Mucosa of descending colon (tissue), 3 donors: ENCODE measurements around the gene KRTAP10-2. TPM values are rescaled to one million over a fixed set of nuclear protein-coding genes. Genes with fewer than 3 reads are reported as not detected.
"Not testable (repeated sequence)": the region's sequence is repeated elsewhere in the genome, so short reads cannot be mapped to it uniquely, and the experiment has no call there.

Experiments used
- ATAC-seq: fragments of 200-7000 bp; cut with Tn5 transposase; one replicate; pipeline ENCODE4 v1.9.1; 2020; ENCODE audit warnings: mild to moderate bottlenecking, moderate library complexity
- DNase-seq, 3 donors: peaks; one replicate each; pipeline ENCODE4 v3.0.0-alpha.2; 2020
- H3K36me3 ChIP-seq: fragments of 200-600 bp; one replicate; pipeline ENCODE4 v1.8.0; 2021; ENCODE audit warnings: low read depth, mild to moderate bottlenecking
- H3K4me1 ChIP-seq: fragments of 200-600 bp; one replicate; pipeline ENCODE4 v1.8.0; 2021; ENCODE audit warnings: low read depth, mild to moderate bottlenecking
- H3K4me3 ChIP-seq: fragments of 200-600 bp; one replicate; pipeline ENCODE4 v1.8.0; 2021; ENCODE audit warnings: mild to moderate bottlenecking
- H3K9me3 ChIP-seq: fragments of 200-600 bp; one replicate; pipeline ENCODE4 v1.8.0; 2021; ENCODE audit warnings: mild to moderate bottlenecking
- CTCF ChIP-seq: fragments of 200-600 bp; IDR thresholded peaks from one replicate; pipeline ENCODE4 v1.8.0; 2022; ENCODE audit warnings: antibody characterized with exemption, mild to moderate bottlenecking
- intact Hi-C, 2 donors: fragments of 100-400 bp; cut with DNase I in 1 of 2; cut with micrococcal nuclease in 1 of 2; formaldehyde crosslinking; loops; one replicate each; pipeline versions ENCODE4 v1.11.0 to v1.11.1; 2022; cut with DNase I, micrococcal nuclease
- long read RNA-seq, 2 donors: library from polyadenylated mRNA; unstranded; transcript quantifications; one replicate each; pipeline ENCODE4 v2.0.0, GENCODE V29; 2019 to 2021
- total RNA-seq, 3 donors: library from RNA; stranded (reverse); fragmentation: NEBNext Ultra II Directional in 2 of 3; extraction: Animal tissue kit (Norgen Biotek cat#: 25700) in 2 of 3; gene quantifications; one replicate each; pipeline versions ENCODE4 v1.2.1 to v1.2.4, GENCODE V29; 2021 to 2023
- donor health status: DM: no; HTN: no; CAD: no; lungs with moderate emphysema.
- donor health status: DM: no; HTN: no; CAD: no.
- donor health status: DM: no; HTN: yes; CAD: no.

Gene KRTAP10-2, protein sequence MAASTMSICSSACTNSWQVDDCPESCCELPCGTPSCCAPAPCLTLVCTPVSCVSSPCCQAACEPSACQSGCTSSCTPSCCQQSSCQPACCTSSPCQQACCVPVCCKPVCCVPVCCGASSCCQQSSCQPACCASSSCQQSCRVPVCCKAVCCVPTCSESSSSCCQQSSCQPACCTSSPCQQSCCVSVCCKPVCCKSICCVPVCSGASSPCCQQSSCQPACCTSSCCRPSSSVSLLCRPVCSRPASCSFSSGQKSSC
- not detected for total RNA-seq
- long read RNA-seq, donor 1 = 0 reads
- long read RNA-seq, donor 2 = 0 reads

- Histone ChIP-seq H3K4me3 (no peak within 1 kb of the TSS), H3K9me3 (no peaks in the 10 kb centered on the region), H3K36me3 (no peaks in the 10 kb centered on the region), H3K4me1 (no peaks in the 10 kb centered on the region)
- peak; percentile 47 for ATAC-seq
- no peak for TF ChIP-seq CTCF
- DNase-seq = peak in 1 of 3 donors; percentile 29
- intact Hi-C loops = no loop called here
These were observed at the start of gene KRTAP10-2 for GRCh38 chr21:44551340-44551961. Gene KRTAP10-2, minus strand, starts transcription at chr21:44551505. Its CDS starts 47 bp downstream, at chr21:44551458.

- DNase-seq = not testable (repeated sequence)
These were observed 49.8 kb upstream of the KRTAP10-2 start for GRCh38 chr21:44601091-44601490.

DNA sequence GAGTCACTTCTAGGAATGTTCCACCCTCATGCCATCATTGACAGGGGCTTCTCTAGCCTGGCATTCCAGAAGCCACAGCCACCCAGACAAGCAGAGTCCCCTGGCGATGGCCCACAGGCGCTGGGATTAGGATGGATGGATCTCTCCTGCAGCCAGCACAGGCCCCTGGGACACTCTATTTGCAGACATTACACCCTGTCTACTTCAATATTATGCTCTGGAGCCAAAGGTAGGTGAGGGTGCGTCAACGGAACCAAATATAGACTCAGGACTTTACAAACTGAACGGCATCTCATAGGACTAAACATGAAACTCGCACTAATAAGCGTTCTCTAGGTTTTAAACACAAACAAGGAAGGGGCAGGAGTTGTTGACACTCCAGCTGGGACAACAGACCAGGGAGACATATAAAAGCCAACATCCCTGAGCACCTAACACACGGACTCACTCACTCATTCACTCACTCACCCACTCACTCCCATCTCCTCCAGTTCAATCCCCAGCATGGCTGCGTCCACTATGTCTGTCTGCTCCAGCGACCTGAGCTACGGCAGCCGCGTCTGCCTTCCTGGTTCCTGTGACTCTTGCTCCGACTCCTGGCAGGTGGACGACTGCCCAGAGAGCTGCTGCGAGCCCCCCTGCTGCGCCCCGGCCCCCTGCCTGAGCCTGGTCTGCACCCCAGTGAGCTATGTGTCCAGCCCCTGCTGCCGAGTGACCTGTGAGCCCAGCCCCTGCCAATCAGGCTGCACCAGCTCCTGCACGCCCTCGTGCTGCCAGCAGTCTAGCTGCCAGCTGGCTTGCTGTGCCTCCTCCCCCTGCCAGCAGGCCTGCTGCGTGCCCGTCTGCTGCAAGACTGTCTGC, 49.0 kb upstream of the KRTAP10-2 start, which contains the start of gene KRTAP10-7:
KRTAP10-7 (plus strand) TSS at position 480 of the 861 bp plus-strand sequence; CDS start at position 505, 25 bp downstream.
- DNase-seq, H3K4me3 ChIP-seq, H3K9me3 ChIP-seq, H3K4me1 ChIP-seq, H3K36me3 ChIP-seq, intact Hi-C loops, ATAC-seq: not testable (repeated sequence)

More at GRCh38 chr21:44601091-44601490, 49.8 kb upstream of the KRTAP10-2 start:
- H3K36me3 ChIP-seq, intact Hi-C loops, H3K4me1 ChIP-seq, H3K9me3 ChIP-seq, H3K4me3 ChIP-seq: not testable (repeated sequence)
- peak; percentile 29 for ATAC-seq

DNA sequence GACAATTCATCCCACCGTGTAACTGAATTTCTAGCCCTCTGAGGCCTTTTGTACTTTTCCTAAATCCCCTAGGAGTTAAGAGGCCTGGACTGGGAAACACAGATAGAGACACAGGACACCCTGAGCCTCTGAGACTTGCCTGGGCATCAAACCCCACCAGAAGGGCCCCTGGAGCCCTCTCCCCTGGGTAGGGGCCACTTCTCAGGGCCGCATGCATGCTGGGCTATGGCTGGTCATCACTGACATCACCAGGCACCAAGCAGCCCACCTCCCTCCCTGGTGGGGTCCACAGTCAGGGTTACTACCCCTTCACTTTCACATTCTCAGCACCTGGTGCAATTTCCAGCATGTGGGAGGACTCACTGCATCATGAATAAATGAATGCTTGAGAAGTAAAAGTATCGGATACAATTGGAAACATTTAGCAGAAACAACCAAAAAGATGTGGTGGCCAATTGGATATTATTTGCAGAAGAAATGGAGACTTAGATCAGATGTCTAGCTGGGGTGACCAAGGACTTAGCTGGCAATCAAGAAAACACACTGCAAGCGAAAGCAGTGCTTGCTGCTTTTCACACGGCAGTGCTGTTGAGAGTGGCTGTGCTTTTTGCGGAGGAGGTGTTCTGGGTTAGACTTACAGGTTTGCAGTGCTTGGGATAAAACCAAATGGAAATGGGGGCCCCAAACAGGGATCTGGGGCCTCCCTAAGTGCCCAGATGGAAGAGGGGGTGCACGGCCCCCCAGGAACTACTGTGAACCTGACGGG, 48.1 kb upstream of the KRTAP10-2 start:
- intact Hi-C loops = no loop called here
- Histone ChIP-seq H3K36me3 (no peaks in the 10 kb centered on the region), H3K9me3 (no peaks in the 10 kb centered on the region), H3K4me3 (no peak overlapping the region), H3K4me1 (no peaks in the 10 kb centered on the region)
- DNase-seq = no peak
- TF ChIP-seq CTCF = no peak
- no peak for ATAC-seq

DNA sequence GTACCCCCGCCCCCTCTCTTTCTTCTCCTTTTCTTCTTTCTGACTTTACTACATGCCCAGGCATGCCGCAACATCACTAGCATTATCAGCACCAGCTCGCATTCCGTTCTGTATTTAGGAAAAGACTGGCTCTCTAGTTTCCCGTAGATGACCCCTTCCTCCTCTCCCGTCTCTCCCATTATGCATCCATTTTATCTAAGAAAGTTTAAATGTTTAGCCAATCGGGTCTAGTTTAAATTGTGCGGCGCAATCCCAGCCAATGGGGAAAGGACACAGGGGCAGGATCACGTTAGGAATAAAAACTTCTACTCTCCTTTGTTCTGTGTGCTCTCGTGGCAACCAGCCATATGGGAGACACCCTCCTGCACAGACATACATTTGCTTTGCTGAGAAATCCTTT, 46.8 kb upstream of the KRTAP10-2 start:
- Histone ChIP-seq H3K4me3 (no peak overlapping the region), H3K4me1 (no peaks in the 10 kb centered on the region), H3K36me3 (no peaks in the 10 kb centered on the region), H3K9me3 (no peaks in the 10 kb centered on the region)
- DNase-seq = no peak
- no peak for ATAC-seq
- intact Hi-C loops = no loop called here
- TF ChIP-seq CTCF = no peak

GRCh38 chr21:44596068-44596725, 44.9 kb upstream of the KRTAP10-2 start:
- intact Hi-C loops = no loop called here
- H3K4me1 ChIP-seq = no peaks in the 10 kb centered on the region
- H3K36me3 ChIP-seq = no peaks in the 10 kb centered on the region
- no peak for TF ChIP-seq CTCF
- no peak for DNase-seq
- H3K9me3 ChIP-seq = no peaks in the 10 kb centered on the region
- ATAC-seq = no peak
- H3K4me3 ChIP-seq = no peak overlapping the region
